HG03064 (cell line): Measurements from ENCODE around the gene GFOD1.
"Not testable (repeated sequence)": the region's sequence is repeated elsewhere in the genome, so short reads cannot be mapped to it uniquely, and the experiment has no call there.

Experiments used
- ATAC-seq: cut with Tn5 transposase; IDR thresholded peaks from one replicate; pipeline ENCODE4 v1.9.1; 2021; ENCODE audit warnings: low read depth; ENCODE audit not compliant: unreplicated experiment

GFOD1 gene

DNA sequence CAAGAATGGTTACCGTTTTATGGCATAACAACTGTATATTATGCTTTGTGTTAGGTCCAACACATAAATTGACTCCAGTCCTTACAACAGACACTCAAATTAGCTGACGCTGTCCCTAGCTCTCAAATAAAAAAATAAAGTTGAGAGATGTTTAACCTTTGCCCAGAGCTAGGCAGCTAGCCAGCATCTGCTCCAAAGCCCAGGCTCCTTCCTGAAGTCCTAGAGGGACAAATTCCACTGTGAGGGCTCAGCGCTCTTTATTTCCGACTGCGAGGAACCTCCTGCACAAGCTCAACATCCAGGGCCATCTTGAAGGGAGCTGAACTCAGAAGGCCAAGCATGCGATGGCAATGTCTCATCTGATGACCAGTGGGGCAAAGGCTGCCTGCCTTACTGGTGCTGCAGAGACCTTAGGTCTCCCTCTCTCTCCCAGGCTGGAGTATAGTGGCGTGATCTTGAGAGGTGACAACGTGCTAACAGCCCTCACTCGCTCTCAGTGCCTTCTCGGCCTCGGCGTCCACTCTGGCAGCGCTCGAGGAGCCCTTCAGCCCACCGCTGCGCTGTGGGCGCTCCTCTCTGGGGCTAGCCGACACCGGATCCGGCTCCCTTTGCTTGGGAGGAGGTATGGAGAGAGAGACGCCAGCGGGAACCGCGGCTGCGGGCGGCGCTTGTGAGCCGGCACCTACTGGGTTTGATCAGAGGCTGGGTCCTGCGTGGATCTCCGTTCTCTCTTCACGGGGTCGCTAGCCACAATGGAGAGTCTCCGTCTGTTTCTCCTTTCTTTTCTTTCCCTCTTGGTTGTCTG lies 24.7 kb upstream of the GFOD1 start:
- no peak for ATAC-seq

DNA sequence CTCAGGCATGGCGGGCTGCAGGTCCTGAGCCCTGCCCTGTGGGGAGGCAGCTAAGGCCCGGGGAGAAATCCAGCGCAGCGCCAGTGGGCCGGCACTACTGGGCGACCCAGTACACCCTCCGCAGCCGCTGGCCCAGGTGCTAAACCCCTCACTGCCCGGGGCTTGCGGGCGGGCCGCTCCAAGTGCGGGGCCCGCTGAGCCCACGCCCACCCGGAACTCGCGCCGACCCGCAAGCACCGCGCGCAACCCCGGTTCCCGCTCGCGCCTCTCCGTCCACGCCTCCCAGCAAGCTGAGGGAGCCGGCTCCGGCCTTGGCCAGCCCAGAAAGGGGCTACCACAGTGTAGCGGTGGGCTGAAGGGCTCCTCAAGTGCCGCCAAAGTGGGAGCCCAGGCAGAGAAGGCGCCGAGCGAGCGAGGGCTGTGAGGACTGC lies 23.8 kb upstream of the GFOD1 start:
- ATAC-seq: not testable (repeated sequence)

DNA sequence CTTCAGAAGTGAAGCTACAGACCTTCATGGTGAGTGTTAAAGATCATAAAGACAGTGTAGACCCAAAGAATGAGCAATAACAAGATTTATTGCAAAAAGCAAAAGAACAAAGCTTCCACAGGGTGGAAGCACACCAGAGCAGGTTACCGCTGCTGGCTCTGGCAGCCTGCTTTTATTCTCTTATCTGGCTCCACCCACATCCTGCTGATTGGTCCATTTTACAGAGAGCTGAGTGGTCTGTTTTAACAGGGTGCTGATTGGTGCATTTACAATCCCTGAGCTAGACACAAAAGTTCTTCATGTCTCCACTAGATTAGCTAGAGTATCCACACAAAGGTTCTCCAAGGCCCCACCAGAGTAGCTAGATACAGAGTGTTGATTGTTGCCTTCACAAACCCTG lies 23.0 kb upstream of the GFOD1 start:
- ATAC-seq: not testable (repeated sequence)

DNA sequence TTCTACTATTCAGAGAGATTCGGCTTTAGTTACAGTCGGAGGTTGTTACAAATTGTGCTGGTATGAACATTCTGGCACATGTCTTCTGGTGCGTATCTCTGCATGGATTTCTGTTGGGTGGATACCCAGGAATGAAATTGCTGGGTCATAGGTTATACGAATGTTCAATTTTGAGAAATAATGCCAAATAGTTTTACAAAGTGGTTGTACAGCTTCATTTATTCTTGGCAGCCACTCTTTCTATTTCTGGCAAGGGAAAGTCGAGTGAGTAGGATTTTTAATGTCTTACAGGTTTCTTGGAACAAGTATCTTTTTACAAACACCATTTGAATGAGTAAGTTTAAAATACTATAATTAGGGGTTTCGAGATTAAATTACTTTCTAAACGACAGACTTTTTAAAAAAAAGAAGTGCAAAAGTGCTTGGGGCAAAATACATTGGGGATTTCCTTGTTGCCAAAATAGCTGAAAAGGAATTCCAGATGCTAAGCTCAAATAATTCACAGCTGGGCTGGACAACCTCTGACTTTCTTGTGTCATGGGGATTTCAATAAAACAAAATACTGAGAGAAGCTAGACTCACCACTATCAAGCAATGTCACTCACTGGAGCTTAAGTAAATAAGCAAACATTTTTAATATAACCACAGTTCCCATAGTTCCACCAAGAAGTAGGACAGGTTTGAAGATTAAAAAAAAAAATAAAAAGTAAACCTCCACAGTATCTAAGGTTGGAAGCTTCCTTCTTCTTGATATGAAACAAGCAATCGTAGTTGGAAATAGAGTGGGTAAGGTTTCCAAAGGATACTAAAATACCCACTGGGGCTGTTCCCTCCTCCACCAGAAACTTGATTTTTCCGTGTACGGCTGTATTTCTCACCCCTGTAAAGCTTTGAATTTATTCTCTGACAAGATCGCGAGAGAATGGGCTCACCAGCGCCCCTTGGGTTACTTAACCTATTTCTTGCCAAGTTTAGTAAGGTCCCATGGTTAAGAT lies 21.6 kb upstream of the GFOD1 start:
- ATAC-seq: no peak

DNA sequence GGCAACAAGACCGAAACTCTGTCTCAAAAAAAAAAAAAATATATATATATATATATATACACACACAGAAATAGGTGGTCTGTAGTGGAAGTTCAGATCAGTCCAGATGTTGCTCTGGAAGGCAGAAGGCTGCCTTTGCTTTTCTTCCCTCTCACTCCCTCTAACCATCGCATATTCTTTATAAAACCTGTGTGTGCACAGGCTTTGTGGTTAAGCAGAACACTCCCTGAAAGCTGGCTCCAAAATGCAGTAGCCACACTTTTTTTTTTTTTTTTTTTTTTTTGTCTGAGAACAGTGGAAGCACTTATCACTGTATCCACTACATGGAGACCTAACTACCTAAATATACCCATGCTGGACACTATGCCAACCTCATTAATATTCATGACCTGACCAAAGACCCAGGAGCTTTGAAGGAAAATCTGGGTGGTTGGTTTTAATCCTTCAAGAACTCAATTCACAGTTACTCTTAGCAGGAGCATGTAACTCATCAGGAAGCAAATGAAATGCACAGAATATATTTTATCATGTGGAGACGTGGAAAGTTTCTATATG lies 20.0 kb upstream of the GFOD1 start:
- no peak for ATAC-seq

DNA sequence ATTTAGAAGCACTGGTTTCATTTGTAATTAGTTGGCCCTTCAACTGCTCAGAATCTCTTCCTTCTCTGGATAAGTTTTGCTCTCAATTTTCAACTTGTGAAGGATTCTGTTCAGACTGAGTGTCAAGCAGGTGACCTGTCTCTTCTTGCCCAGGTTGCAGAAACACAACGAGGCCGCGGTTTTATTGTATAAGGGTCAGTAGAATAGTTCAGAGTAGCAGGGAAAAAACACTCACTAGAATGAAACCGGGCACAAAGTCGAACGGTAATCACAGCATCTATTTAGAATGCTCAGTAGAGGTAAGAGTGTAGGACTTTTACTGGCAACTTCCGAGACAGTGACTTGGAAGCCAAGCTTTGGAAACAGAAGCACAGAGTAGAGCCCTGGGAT lies 17.9 kb upstream of the GFOD1 start:
- ATAC-seq: no peak

DNA sequence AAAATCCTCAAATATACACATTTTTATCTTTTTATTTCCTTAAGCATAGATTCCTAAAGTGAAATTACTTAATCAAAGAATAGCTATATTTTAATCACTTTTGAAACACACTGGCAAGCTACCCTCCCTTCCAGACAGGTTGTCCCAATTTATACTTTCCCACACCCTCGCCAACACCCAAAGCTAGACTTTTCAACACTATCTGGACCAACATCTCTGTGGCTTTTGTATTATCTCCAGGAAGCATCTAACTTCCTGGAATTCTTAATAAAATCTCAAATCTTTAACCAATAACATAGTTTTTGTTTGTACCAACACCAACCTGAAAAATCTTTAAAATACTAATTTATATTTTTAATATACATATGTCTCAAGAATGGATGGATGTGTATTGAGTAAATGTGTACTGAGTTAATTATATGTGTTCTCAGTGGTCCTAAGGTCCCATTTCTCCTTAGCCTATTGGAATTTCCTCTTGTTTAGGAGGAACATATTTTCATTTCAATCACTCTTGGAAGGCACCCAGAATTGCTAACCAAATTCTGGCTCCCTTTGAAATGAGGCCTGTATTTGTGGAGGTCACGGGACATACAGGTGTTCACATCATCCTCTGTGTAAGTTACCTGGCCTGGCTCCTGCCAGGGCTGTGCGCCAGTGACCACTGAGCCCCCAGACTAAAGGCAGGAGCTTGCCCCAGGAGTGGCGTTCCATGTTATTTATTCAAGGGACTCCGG lies 17.4 kb upstream of the GFOD1 start:
- ATAC-seq: no peak

DNA sequence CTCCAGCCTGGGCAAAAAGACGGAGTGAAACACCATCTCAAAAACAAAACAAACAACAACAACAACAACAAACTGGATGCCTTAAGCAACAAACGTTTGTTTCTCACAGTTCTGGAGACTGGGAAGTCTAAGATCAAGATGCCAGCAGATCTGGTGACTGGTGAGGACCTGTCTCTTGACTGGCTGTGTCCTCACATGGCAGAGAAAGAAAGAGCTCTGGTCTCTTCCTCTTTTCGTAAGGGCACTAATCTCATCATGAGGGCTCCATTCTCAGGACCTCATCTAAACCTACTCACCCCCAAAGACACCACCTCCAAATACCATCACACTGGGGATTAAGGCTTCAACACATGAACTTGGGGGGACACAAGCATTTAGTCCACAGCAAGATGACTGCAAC lies 13.5 kb upstream of the GFOD1 start:
- ATAC-seq: no peak

DNA sequence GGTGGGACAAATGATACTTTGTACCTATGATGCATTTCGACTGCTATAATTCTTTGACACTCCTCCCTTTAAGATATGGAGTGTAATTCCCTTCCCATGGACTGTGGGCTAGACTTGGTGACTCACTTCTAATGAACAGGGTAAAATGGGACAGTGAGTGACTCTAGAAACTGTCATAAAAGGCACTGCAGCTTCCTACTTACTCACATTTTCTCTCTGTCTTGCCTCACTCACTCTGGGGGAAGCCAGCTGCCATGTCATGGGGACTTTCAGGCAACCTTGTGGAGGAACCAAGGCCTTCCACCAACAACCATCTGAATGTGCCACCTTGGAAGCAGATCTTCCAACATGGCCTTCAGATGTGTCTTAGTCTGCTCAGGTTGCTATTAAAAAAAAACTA lies 12.9 kb upstream of the GFOD1 start:
- no peak for ATAC-seq

DNA sequence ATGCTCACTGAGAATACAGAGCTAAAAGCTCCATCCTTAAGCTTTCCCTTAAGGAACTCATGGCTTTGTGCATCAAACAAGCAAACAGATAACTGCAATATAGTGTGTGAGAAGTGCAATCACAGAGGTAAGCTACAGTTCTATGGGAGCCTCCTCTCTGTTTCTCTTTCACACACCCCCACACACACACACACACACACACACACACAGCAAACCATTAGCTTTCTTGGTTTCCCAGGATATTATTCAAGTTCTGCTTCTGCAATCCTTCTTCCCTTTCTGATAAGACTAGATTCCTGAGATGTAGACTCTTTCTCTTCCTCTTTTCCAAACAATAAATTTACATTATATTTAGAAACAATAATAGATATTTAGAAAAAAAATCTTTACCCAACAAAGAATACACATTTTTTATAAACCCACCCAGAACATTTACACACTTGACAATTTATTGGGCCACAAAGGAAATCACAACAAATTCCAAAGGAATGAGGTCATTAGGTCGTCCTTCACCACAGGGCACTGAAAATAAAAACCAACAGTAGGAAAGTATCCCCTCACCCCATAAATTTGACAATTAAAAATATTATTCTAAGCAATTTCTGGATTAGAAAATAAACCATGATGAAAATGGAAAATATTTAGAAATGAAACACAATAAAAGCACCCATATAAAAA lies 9.3 kb upstream of the GFOD1 start:
- no peak for ATAC-seq

DNA sequence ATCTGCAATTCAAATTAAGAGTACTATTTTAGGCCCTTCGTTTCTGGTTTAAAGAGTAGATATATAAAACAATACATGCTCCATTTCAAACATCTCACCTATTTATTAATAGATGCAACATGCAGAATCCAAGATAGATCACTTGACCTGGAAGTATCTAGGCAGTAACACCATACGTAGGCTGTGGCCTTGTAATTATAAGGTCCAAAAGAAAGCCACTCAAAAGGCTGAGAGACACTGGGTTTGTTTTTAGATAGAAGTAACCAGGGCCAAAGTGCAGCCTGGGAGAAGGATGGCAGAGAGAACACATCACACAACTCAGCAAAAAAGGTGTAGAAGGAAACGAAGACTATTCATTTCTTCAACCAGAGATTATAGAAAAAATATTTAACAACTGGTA lies 8.4 kb upstream of the GFOD1 start:
- no peak for ATAC-seq

DNA sequence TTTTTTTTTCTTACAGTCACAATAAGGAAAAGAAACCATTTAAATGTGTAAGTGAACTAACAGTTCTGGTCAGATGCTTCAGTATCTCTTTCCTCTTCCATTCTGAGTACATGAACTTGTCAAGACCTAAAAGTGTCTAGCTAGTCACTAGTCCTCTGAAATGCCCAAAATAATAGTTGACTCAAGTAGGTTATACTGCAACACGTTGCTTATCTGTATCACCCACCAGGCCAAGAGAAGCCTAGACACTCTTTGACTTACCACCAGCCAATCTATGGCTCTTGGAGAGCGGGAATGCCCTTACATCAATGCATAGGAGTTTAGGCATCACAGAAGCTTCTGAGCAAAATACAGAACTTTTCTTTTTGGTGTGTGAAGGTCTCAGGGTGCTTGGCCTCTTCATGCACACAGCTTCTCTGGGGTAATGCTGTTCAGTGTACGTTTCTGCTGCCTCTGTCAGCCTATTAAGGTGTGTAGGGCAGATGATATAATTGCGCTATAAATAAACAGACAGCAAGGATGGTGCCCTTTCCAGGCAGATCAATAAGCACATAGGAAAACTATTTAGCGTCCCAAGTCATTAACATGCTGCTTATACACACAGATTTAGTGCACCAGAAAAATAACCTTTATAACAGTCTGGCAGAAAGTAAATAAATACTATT lies 7.8 kb upstream of the GFOD1 start:
- no peak for ATAC-seq

DNA sequence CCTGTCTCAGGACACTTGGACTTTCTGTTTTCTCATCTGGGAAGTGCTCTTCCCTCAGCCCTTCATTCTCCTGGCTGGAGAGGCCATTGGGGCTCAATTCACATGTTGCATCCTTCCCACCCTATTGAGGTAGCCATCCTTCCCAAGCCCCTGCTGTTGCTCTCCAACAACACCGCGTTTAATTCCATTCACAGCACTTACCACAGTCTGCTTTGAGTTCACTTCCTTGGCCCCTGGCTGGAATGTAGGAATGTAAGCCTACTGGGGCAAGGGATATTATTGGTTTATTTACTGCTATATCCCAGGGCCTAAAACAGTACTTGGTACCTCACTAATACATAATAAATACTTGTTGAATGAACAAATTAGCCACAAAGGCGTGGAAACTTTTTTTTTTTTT lies 6.7 kb upstream of the GFOD1 start:
- no peak for ATAC-seq

DNA sequence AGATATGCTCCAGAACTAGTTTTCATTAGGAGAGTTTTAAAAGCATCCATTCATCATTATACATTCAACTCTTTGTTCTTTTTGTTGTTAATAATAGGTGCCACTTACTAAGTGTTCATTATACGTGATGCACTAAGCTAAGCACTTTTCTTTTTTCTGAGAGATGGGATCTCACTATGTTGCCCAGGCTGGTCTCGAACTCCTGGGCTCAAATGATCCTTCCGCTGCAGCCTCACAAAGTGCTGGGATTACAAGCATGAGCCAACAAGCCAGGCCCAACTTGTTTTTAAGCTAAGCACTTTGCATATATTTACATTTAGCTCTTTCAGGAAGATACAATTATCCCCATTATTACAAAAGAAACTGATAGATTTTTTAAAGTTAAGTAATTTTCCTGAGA lies 5.7 kb upstream of the GFOD1 start:
- no peak for ATAC-seq

DNA sequence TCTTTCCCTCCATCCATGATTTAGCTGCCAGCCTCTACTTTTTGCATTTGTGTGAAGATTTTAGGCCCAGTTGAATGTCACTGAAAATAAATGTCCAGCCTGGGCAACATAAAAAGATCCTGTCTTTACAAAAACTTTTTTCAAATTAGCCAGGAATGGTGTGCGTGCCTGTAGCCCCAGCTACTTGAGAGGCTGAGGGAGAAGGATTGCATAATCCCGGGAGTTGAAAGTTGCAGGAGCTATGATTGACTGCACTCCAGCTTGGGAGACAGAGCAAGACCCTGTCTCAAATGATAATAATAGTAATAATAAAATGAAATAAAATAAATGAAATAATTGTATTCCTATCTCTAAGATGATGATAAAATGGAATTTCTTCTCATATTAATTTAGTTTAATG lies 5.0 kb upstream of the GFOD1 start:
- no peak for ATAC-seq

DNA sequence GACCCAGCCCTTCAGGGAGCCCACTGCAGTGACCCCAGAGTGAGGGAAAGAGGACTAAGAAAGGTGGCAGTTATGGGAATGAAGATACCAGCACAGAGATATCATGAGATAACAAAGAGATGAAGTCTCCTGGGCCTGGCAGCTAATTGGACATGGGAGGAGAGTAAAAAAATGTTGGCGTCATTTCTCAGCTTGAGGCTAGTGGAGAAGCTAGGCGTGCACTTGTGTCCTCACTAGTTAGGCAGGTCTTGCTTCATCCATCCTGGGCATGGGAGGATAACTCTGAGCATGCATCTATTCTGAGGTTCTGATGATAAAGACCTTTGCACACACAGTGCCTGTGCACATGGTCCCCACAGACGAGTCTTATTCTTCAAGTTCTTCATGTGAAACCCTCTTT lies 4.1 kb upstream of the GFOD1 start:
- ATAC-seq: no peak

DNA sequence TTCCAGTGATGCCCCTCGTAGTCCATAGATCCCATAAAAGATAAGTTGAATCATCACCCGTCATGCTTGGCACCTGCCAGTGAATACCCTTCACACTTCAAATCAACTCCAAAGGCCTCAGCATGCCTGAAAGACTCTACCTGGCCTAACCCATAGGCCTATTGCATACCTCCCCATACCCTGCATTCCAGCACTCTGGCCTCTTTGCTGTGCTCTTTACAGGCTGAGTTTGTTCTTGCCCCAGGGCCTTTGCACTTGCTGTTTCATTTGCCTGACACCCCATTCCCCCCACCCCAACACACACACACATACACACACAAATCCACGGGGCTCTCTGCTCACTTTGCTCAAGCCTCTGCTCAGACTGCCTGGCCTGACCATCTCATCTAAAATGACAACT lies 3.0 kb upstream of the GFOD1 start:
- no peak for ATAC-seq

DNA sequence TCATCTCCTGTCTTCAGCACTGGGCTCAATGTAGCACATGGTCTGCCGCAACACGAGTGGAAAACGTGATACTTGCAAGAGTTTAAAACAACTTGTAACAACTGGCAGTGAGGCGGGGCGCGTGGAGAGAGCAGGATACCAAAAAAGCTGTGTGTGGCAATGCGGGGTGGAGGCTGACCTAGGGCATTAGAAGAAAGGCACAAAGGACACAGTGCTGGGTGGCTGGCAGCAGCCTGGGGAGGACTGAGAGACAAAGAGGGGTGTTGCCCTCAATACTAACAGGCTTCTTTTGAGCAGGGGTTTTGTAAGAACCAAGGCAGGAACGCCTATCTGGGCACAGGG lies 1.5 kb upstream of the GFOD1 start:
- ATAC-seq: no peak

DNA sequence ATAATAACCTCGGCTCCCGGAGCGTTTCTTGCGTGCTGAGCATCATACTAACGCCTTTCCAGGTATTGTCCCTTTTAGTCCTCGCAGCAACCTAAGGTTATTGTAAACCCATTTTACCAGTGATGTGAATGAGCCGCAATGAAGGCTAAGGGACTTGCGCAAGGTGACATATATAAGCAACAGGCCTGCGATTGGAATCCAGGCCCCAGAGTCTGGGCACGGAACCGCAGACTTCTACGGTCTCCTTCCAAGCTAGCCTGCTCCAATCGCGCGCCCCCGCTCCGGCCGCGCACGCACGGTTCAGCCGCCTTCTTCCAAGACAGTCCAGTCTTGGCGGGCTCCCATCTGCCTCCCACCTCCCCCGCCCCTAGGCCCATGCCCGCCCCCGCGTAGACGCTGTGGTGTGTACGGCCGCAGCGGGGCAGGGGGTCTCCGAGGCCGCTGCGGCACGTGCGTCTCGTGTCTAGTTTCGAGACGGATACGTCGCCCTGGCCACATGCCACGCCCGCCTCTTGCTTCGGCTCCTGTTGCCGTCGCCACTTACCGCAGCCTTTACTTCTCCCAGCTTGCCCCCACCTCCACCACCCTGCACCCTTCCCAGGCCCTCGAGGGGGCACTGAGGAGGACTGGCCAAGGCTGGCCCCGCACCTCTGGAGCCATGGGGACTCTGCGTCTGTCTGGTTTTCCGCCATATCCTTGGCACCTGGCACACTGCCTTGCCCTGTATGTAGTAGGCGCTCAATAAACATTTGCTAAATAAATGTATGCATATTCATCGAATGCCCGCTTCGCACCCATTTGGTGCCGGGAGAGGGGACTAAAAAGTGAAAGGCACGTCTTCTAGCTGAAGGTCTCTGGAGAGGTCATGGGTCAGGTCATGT lies 855 bp upstream of the GFOD1 start:
- ATAC-seq: no peak
